SK-N-SH (cell line): ENCODE results near the gene KCTD19. TPM values are rescaled to one million over a fixed set of nuclear protein-coding genes. Genes with fewer than 3 reads are reported as not detected.

Experiments
- CTCF ChIA-PET: fragments of 300-600, 350-600 bp; formaldehyde crosslinking; extraction: SDS; loops from one replicate; lab custom pipeline; 2021; lab: Yijun Ruan, JAX
- POLR2A ChIA-PET: fragments of 350-600 bp; sonication (Branson Sonifier 250); formaldehyde crosslinking; extraction: SDS; loops from one replicate; lab custom pipeline; 2020; ENCODE audit warnings: antibody characterized with exemption, inconsistent platforms; lab: Yijun Ruan, JAX
- DNase-seq: peaks from one replicate; pipeline ENCODE4 v3.0.0; 2012
- H2AFZ ChIP-seq: fragments of 200-600 bp; sonication (generic); 2 replicates; pipeline ENCODE4 v1.8.1; 2016; ENCODE audit warnings: antibody characterized with exemption, mild to moderate bottlenecking, low read depth
- H3F3A ChIP-seq: fragments of 200-600 bp; sonication (generic); replicated peaks from 2 replicates; pipeline ENCODE3; 2016; ENCODE audit warnings: antibody characterized with exemption, mild to moderate bottlenecking; ENCODE audit not compliant: insufficient read depth
- H3K27ac ChIP-seq, 2 experiments: fragments of 200-500 bp in 1 of 2; fragments of 200-600 bp in 1 of 2; sonication (Bioruptor generic) in 1 of 2; sonication (generic), shearing (Covaris generic) in 1 of 2; 2 replicates each; pipeline versions ENCODE4 v1.5.1 to v1.6.1; 2014 to 2016; ENCODE audit warnings: low read depth in 2 of 2, inconsistent platforms in 1 of 2, low read length in 1 of 2, mild to moderate bottlenecking in 1 of 2, mixed read lengths in 1 of 2
- H3K27me3 ChIP-seq: fragments of 200-600 bp; sonication (generic), shearing (Covaris generic); 2 replicates; pipeline ENCODE4 v1.6.1; 2016; ENCODE audit warnings: mixed run types; ENCODE audit not compliant: insufficient read depth
- H3K36me3 ChIP-seq, 2 experiments: fragments of 200-500 bp in 1 of 2; fragments of 200-600 bp in 1 of 2; sonication (Bioruptor generic) in 1 of 2; sonication (generic) in 1 of 2; replicated peaks in 1 of 2; 2 replicates each; pipeline versions ENCODE3 to v1.5.1; 2014 to 2016; ENCODE audit warnings: low read length in 1 of 2, mild to moderate bottlenecking in 1 of 2; ENCODE audit not compliant: insufficient read depth in 2 of 2, control insufficient read depth in 1 of 2
- H3K4me1 ChIP-seq, 2 experiments: fragments of 200-500 bp in 1 of 2; fragments of 200-600 bp in 1 of 2; sonication (Bioruptor generic) in 1 of 2; sonication (generic), shearing (Covaris generic) in 1 of 2; 2 replicates each; pipeline versions ENCODE4 v1.5.1 to v1.6.1; 2014 to 2016; ENCODE audit warnings: low read depth in 1 of 2, low read length in 1 of 2, mixed run types in 1 of 2; ENCODE audit not compliant: insufficient read depth in 2 of 2, control insufficient read depth in 1 of 2
- H3K4me2 ChIP-seq: fragments of 200-600 bp; sonication (generic), shearing (Covaris generic); 2 replicates; pipeline ENCODE4 v1.6.1; 2017; ENCODE audit warnings: mixed run types
- H3K4me3 ChIP-seq, 2 experiments: fragments of 200-500 bp in 1 of 2; fragments of 200-600 bp in 1 of 2; sonication (Bioruptor generic) in 1 of 2; sonication (generic), shearing (Covaris generic) in 1 of 2; 2 replicates each; pipeline versions ENCODE4 v1.5.1 to v1.8.1; 2014 to 2016; ENCODE audit warnings: low read depth in 2 of 2, inconsistent platforms in 1 of 2, low read length in 1 of 2, mild to moderate bottlenecking in 1 of 2, mixed read lengths in 1 of 2, moderate library complexity in 1 of 2
- H3K79me2 ChIP-seq: fragments of 200-600 bp; sonication (generic); 2 replicates; pipeline ENCODE4 v1.8.1; 2017; ENCODE audit warnings: mild to moderate bottlenecking; ENCODE audit not compliant: insufficient read depth
- H3K9ac ChIP-seq: fragments of 200-600 bp; sonication (generic); 2 replicates; pipeline ENCODE4 v1.6.1; 2017; ENCODE audit warnings: mixed run types
- H3K9me2 ChIP-seq: fragments of 200-600 bp; sonication (generic); 2 replicates; pipeline ENCODE4 v1.6.1; 2017; ENCODE audit warnings: mixed run types
- H3K9me3 ChIP-seq: fragments of 200-600 bp; sonication (generic); 2 replicates; pipeline ENCODE4 v1.6.1; 2017; ENCODE audit warnings: mixed run types, mild to moderate bottlenecking, moderate library complexity
- H4K20me1 ChIP-seq: fragments of 200-600 bp; sonication (generic); 2 replicates; pipeline ENCODE4 v1.6.1; 2017; ENCODE audit warnings: mild to moderate bottlenecking, mixed run types; ENCODE audit not compliant: insufficient read depth
- GABPA ChIP-seq: IDR thresholded peaks from 2 replicates; pipeline ENCODE4 v1.4.0; 2012; ENCODE audit warnings: low read depth, mild to moderate bottlenecking
- GATA2 ChIP-seq: sonication (generic); formaldehyde crosslinking; IDR thresholded peaks from 2 replicates; pipeline ENCODE4 v1.5.0; 2020; ENCODE audit warnings: mild to moderate bottlenecking, missing genetic modification reagents
- NRF1 ChIP-seq: IDR thresholded peaks from 2 replicates; pipeline ENCODE4 v1.6.1; 2012; ENCODE audit warnings: low read depth, mild to moderate bottlenecking, low read length
- RAD21 ChIP-seq: IDR thresholded peaks from 2 replicates; pipeline ENCODE4 v1.6.1; 2012; ENCODE audit warnings: mild to moderate bottlenecking, low read length
- SIN3A ChIP-seq: IDR thresholded peaks from 2 replicates; pipeline ENCODE4 v1.6.1; 2012; ENCODE audit warnings: low read depth, mild to moderate bottlenecking, low read length, moderate library complexity, borderline replicate concordance
- SMC3 ChIP-seq: IDR thresholded peaks from 2 replicates; pipeline ENCODE4 v1.6.1; 2012; ENCODE audit warnings: low read depth, low read length, improper control_type of control experiment
- YY1 ChIP-seq: IDR thresholded peaks from 2 replicates; pipeline ENCODE4 v1.4.0; 2012; ENCODE audit warnings: low read depth, mild to moderate bottlenecking
- WGBS: methylation state at CpG from one replicate; pipeline ENCODE4 v1.1.6; 2017; ENCODE audit warnings: low lambda C conversion rate; 5-methylcytosine and 5-hydroxymethylcytosine counted together
- polyA plus RNA-seq, 3 experiments: library from polyadenylated mRNA; depleted of rRNA; stranded (reverse); fragments of >200 nt; gene quantifications; 2 replicates each; pipeline ENCODE4 v1.2.3, GENCODE V29; 2012
- TF ChIP-seq, protein P1 (sequence below): IDR thresholded peaks from 2 replicates; pipeline ENCODE4 v1.4.0; 2012; ENCODE audit warnings: low read depth, borderline replicate concordance
- TF ChIP-seq, protein P2 (sequence below): fragments of 150-350 bp; IDR thresholded peaks from 2 replicates; pipeline ENCODE4 v1.6.1; 2016; ENCODE audit warnings: mild to moderate bottlenecking, low read depth, low read length
- TF ChIP-seq, protein P3 (sequence below): IDR thresholded peaks from 2 replicates; pipeline ENCODE4 v1.4.0; 2012; ENCODE audit warnings: low read depth, borderline replicate concordance

The KCTD19 gene
- polyA plus RNA-seq, 1 of the 3 experiments (the other 2 are of a cell fraction) = 1.8 TPM

DNA sequence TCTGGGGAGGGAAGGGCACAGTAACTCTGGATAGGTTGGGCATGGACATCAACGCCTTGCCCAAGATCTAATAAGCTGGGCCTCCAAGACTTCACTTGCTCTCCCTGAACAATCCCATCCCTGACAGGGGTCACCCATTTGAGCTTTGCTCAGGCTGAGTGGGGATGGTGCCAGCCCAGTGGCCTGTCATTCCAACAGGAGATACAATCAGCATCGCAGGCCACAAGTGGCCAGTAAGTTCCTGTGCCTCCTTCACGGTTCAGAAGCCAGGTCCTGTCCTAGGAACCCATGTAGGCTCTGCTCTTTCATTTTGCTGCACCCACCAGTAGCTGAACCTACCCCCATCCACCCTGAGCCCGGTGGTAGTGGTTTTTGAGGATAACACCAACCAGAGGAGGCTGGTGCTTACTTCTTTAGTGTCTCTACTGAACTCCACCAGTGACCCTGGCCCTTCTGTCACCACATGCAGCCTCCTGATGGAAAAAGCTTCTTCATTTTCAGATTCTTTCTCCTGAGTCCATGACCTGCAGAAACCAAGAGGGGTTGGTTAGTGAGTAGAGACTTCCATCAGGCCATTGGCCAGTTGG lies 32.3 kb downstream of the KCTD19 start:
- no peak overlapping the region for H3K4me3 ChIP-seq
- no peak overlapping the region for H3K27ac ChIP-seq
- 80% methylated on average over 3 of the region's 4 CpGs for WGBS
- H3K9ac ChIP-seq = no peak overlapping the region
- POLR2A ChIA-PET = no interaction called here
- no peaks in the 10 kb centered on the region for H3K9me2 ChIP-seq
- H4K20me1 ChIP-seq = no peaks in the 10 kb centered on the region
- H3K36me3 ChIP-seq = no peaks in the 10 kb centered on the region
- no peak for TF ChIP-seq NRF1
- TF ChIP-seq, protein P1, sequence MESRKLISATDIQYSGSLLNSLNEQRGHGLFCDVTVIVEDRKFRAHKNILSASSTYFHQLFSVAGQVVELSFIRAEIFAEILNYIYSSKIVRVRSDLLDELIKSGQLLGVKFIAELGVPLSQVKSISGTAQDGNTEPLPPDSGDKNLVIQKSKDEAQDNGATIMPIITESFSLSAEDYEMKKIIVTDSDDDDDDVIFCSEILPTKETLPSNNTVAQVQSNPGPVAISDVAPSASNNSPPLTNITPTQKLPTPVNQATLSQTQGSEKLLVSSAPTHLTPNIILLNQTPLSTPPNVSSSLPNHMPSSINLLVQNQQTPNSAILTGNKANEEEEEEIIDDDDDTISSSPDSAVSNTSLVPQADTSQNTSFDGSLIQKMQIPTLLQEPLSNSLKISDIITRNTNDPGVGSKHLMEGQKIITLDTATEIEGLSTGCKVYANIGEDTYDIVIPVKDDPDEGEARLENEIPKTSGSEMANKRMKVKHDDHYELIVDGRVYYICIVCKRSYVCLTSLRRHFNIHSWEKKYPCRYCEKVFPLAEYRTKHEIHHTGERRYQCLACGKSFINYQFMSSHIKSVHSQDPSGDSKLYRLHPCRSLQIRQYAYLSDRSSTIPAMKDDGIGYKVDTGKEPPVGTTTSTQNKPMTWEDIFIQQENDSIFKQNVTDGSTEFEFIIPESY = no peak
- TF ChIP-seq, protein P2, sequence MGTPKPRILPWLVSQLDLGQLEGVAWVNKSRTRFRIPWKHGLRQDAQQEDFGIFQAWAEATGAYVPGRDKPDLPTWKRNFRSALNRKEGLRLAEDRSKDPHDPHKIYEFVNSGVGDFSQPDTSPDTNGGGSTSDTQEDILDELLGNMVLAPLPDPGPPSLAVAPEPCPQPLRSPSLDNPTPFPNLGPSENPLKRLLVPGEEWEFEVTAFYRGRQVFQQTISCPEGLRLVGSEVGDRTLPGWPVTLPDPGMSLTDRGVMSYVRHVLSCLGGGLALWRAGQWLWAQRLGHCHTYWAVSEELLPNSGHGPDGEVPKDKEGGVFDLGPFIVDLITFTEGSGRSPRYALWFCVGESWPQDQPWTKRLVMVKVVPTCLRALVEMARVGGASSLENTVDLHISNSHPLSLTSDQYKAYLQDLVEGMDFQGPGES = no peak
- peaks cover 11% of the 10 kb centered on the region for H3F3A ChIP-seq
- CTCF ChIA-PET = interaction anchor here (1.5 to 4.2 kb wide), 3 partner anchors 9 to 31 kb away, joined by 7 to 23 read pairs (median 8); partner anchors contain the start of genes KCTD19 and LRRC36
- no peaks in the 10 kb centered on the region for H3K79me2 ChIP-seq
- no peaks in the 10 kb centered on the region for H3K27me3 ChIP-seq
- H3K9me3 ChIP-seq = no peaks in the 10 kb centered on the region
- no peak overlapping the region for H2AFZ ChIP-seq
- no peak for DNase-seq
- no peak overlapping the region for H3K4me2 ChIP-seq
- H3K4me1 ChIP-seq = peaks cover 0 to 8% of the 10 kb centered on the region in 2 experiments; a peak in 1 of 4 replicates

DNA sequence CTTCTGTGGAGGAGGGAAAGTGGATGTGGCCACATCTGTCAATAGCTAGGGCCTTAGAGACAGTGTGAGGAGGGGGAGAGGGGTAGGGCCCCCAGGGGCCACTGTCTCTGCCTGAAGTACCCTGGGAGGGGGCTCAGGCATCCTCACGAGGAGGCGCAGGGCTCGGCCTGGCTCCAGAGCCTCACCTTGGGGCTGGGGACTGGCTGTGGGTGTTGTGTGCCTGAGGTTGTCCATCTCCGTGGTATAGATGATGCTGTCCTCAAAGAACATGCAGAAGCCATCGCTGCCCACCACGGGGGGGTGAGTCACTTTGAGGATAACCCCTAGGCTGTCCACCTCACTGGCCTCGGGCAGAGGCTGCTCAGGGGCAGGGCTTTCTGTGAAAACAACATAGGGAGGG lies 35.1 kb downstream of the KCTD19 start:
- Histone ChIP-seq H3K4me3 (no peak overlapping the region), H3K4me1 (peaks cover 0 to 3% of the 10 kb centered on the region in 2 experiments; a peak in 1 of 4 replicates), H3K79me2 (no peaks in the 10 kb centered on the region), H4K20me1 (no peaks in the 10 kb centered on the region), H3K27me3 (no peaks in the 10 kb centered on the region), H3K9me3 (no peaks in the 10 kb centered on the region), H3K9ac (no peak overlapping the region), H3F3A (peaks cover 9% of the 10 kb centered on the region), H3K9me2 (no peaks in the 10 kb centered on the region), H3K36me3 (peaks cover 0 to 8% of the 10 kb centered on the region in 2 experiments), H3K27ac (no peak overlapping the region), H2AFZ (no peak overlapping the region), H3K4me2 (no peak overlapping the region)
- ChIA-PET CTCF (interaction anchor here (1.3 kb wide), 1 partner anchor 35 kb away, joined by 3 read pairs; the partner anchor contains the start of genes KCTD19 and LRRC36), POLR2A (no interaction called here)
- WGBS = 88% methylated on average over 4 of the region's 7 CpGs
- no peak for DNase-seq
- no peak for TF ChIP-seq SIN3A
- TF ChIP-seq SMC3 = no peak
- TF ChIP-seq YY1 = no peak
- TF ChIP-seq GABPA = no peak
- TF ChIP-seq, protein P3, sequence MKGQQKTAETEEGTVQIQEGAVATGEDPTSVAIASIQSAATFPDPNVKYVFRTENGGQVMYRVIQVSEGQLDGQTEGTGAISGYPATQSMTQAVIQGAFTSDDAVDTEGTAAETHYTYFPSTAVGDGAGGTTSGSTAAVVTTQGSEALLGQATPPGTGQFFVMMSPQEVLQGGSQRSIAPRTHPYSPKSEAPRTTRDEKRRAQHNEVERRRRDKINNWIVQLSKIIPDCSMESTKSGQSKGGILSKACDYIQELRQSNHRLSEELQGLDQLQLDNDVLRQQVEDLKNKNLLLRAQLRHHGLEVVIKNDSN = no peak
- no peak for TF ChIP-seq RAD21
- TF ChIP-seq GATA2 = no peak
